Measurements from ENCODE around the gene SRPRB.

SRPRB gene

DNA sequence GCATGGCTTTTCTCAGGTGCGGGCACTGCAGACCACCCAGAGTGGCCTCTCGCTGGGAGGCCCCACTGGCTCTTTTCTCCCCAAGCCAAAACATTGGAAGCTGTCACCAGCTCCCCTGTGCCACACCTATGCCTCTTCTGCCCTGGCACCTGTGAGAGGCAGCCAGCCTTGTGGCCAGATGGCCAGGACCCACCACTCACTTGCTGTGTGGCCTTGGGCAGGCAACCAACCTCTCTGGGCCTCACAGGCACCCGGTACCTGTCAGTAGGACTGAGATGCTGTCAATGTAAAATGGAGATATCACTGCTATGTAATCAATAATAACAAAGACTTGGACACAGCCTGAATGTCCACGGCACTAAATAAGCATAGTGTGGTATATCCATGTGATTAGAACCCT is 36.5 kb downstream of the SRPRB start:
- H3K4me3 ChIP-seq (ENCODE audit: low read length): no peak overlapping the region
- H3K27ac ChIP-seq (ENCODE audit: low read length): no peak overlapping the region
- H3K9me2 ChIP-seq (replicated peaks; ENCODE audit: insufficient read depth, low read length): no peaks in the 10 kb centered on the region
- no peaks in the 10 kb centered on the region for H3K4me1 ChIP-seq (ENCODE audit: low read length)
- H4K20me1 ChIP-seq (ENCODE audit: insufficient read depth, low read length): no peaks in the 10 kb centered on the region
- no peaks in the 10 kb centered on the region for H3K79me2 ChIP-seq (ENCODE audit: low read length)
- no peak overlapping the region for H3K9ac ChIP-seq (ENCODE audit: low read length)
- TF ChIP-seq EZH2 (optimal IDR thresholded peaks at IDR 0.05; ENCODE audit: low read depth, low read length) (no peak), EZH2phosphoT487 (IDR thresholded peaks at IDR 0.05; ENCODE audit: low read length) (no peak)
- TF ChIP-seq, protein P1, sequence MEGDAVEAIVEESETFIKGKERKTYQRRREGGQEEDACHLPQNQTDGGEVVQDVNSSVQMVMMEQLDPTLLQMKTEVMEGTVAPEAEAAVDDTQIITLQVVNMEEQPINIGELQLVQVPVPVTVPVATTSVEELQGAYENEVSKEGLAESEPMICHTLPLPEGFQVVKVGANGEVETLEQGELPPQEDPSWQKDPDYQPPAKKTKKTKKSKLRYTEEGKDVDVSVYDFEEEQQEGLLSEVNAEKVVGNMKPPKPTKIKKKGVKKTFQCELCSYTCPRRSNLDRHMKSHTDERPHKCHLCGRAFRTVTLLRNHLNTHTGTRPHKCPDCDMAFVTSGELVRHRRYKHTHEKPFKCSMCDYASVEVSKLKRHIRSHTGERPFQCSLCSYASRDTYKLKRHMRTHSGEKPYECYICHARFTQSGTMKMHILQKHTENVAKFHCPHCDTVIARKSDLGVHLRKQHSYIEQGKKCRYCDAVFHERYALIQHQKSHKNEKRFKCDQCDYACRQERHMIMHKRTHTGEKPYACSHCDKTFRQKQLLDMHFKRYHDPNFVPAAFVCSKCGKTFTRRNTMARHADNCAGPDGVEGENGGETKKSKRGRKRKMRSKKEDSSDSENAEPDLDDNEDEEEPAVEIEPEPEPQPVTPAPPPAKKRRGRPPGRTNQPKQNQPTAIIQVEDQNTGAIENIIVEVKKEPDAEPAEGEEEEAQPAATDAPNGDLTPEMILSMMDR (IDR thresholded peaks at IDR 0.05; ENCODE audit: low read length): no peak
- DNase-seq: no peak
- no peaks in the 10 kb centered on the region for H3K36me3 ChIP-seq (replicated peaks; ENCODE audit: insufficient read depth, low read length)
- H3K9me3 ChIP-seq (replicated peaks; ENCODE audit: insufficient read depth, low read length): no peaks in the 10 kb centered on the region
- H3F3A ChIP-seq (ENCODE audit: insufficient read depth, low read length): no peaks in the 10 kb centered on the region
- H3K27me3 ChIP-seq (replicated peaks; ENCODE audit: insufficient read depth, low read length): no peaks in the 10 kb centered on the region
- H2AFZ ChIP-seq (ENCODE audit: low read length): no peak overlapping the region
- H3K4me2 ChIP-seq (ENCODE audit: low read depth, low read length): no peak overlapping the region

DNA sequence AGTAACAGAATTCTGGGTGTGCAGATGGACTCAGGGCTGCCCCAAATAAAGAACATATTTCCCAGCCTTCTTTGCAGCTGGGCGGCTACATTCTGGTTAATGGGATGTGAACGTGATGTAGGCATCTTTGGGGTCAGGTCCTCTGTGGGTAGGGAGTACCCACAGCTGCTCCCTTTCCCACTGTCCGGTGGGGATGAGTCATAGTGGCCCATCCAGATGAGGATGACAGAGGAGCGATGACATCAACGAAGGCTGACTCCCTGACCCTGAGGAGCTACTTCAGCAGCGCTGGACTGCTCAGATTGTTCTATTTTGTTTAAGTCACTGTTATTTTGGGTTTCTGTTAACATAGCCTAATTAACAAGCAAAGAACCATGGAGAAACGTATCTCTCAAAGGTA is 38.0 kb downstream of the SRPRB start:
- TF ChIP-seq, protein P1 (IDR thresholded peaks at IDR 0.05; ENCODE audit: low read length): no peak
- TF ChIP-seq EZH2phosphoT487 (IDR thresholded peaks at IDR 0.05; ENCODE audit: low read length) (no peak), EZH2 (optimal IDR thresholded peaks at IDR 0.05; ENCODE audit: low read depth, low read length) (no peak)
- no peaks in the 10 kb centered on the region for H3K9me2 ChIP-seq (replicated peaks; ENCODE audit: insufficient read depth, low read length)
- H3K4me3 ChIP-seq (ENCODE audit: low read length): no peak overlapping the region
- H3K9me3 ChIP-seq (replicated peaks; ENCODE audit: insufficient read depth, low read length): no peaks in the 10 kb centered on the region
- H2AFZ ChIP-seq (ENCODE audit: low read length): no peak overlapping the region
- H3K27me3 ChIP-seq (replicated peaks; ENCODE audit: insufficient read depth, low read length): no peaks in the 10 kb centered on the region
- DNase-seq: no peak
- no peaks in the 10 kb centered on the region for H3K79me2 ChIP-seq (ENCODE audit: low read length)
- H3K36me3 ChIP-seq (replicated peaks; ENCODE audit: insufficient read depth, low read length): no peaks in the 10 kb centered on the region
- no peak overlapping the region for H3K4me2 ChIP-seq (ENCODE audit: low read depth, low read length)
- no peaks in the 10 kb centered on the region for H3K4me1 ChIP-seq (ENCODE audit: low read length)
- no peaks in the 10 kb centered on the region for H4K20me1 ChIP-seq (ENCODE audit: insufficient read depth, low read length)
- no peaks in the 10 kb centered on the region for H3F3A ChIP-seq (ENCODE audit: insufficient read depth, low read length)
- no peak overlapping the region for H3K9ac ChIP-seq (ENCODE audit: low read length)
- H3K27ac ChIP-seq (ENCODE audit: low read length): no peak overlapping the region

DNA sequence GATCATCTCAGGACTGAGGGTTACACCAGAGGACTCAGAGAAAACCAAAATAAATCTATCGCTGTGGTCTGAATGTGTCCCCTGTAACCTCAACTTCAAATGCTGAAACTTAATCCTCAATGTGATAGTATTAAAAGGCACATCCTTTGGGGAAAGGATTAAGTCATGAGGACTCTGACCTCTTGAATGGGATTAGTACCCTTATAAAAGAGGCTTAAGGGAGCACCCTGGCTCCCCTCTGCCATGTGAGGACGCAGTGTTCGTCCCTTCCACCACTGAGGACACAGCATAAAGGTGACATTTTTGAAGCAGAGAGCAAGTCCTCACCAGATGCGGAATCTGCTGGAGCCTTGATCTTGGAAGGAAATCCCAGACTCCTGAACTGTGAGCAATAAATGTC is 39.5 kb downstream of the SRPRB start:
- no peaks in the 10 kb centered on the region for H3F3A ChIP-seq (ENCODE audit: insufficient read depth, low read length)
- no peaks in the 10 kb centered on the region for H3K36me3 ChIP-seq (replicated peaks; ENCODE audit: insufficient read depth, low read length)
- H3K4me3 ChIP-seq (ENCODE audit: low read length): no peak overlapping the region
- no peak overlapping the region for H3K4me2 ChIP-seq (ENCODE audit: low read depth, low read length)
- H2AFZ ChIP-seq (ENCODE audit: low read length): no peak overlapping the region
- H3K4me1 ChIP-seq (ENCODE audit: low read length): no peaks in the 10 kb centered on the region
- H3K9me2 ChIP-seq (replicated peaks; ENCODE audit: insufficient read depth, low read length): no peaks in the 10 kb centered on the region
- TF ChIP-seq, protein P1 (IDR thresholded peaks at IDR 0.05; ENCODE audit: low read length): no peak
- TF ChIP-seq EZH2phosphoT487 (IDR thresholded peaks at IDR 0.05; ENCODE audit: low read length): no peak
- no peak for TF ChIP-seq EZH2 (optimal IDR thresholded peaks at IDR 0.05; ENCODE audit: low read depth, low read length)
- H4K20me1 ChIP-seq (ENCODE audit: insufficient read depth, low read length): no peaks in the 10 kb centered on the region
- H3K27ac ChIP-seq (ENCODE audit: low read length): no peak overlapping the region
- no peaks in the 10 kb centered on the region for H3K9me3 ChIP-seq (replicated peaks; ENCODE audit: insufficient read depth, low read length)
- no peak overlapping the region for H3K9ac ChIP-seq (ENCODE audit: low read length)
- no peak for DNase-seq
- H3K27me3 ChIP-seq (replicated peaks; ENCODE audit: insufficient read depth, low read length): no peaks in the 10 kb centered on the region
- H3K79me2 ChIP-seq (ENCODE audit: low read length): no peaks in the 10 kb centered on the region

All from MM.1S (cell line).